Hematopoietic multipotent progenitor cell treated with erythropoietin and hydrocortisone succinate and interleukin-3 and kit ligand, for 15 days (in vitro differentiated cells): ENCODE measurements around the gene UBB.

Source experiments
- DNase-seq: peaks from one replicate; pipeline ENCODE4 v3.0.0-alpha.2; 2015; ENCODE audit warnings: low spot score

The UBB gene

DNA sequence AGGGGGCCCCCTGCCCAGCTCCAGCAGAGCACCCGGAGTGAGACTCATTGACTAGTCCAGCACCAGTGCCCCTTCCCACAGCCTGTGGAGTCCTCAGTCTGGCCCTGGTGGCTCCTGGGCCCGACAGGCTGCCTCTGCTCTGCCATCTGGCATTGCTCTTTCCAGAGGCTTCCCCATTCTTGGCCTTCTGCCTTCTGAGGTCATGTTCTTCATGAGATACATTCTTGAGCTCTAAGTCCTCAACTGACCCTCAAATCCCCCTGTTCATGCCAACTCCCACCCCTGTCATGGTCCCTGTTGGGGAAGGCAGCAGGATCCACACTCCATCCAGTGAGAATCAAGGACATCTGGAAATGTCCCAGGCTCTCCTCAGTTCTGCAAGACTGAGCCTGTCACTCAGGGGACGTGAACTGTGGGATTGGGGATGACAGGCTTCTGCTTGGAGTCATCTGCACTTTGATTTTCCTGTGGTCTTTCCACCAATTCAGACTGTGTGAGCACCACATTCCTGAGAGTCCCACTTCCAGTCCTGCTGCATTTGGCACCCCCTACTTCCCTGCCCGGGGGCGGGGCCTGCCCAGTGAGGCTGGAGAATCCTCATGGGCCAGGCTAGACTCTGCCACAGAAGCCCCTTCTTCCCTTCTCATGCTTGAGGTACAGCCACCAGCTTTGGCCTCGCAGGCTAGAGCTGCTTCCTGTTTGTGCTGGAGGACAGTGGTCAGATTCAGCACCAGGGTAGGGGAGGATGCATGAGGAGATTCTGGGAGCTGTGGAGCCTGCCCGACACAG is 37.2 kb downstream of the UBB start:
- no peak for DNase-seq

DNA sequence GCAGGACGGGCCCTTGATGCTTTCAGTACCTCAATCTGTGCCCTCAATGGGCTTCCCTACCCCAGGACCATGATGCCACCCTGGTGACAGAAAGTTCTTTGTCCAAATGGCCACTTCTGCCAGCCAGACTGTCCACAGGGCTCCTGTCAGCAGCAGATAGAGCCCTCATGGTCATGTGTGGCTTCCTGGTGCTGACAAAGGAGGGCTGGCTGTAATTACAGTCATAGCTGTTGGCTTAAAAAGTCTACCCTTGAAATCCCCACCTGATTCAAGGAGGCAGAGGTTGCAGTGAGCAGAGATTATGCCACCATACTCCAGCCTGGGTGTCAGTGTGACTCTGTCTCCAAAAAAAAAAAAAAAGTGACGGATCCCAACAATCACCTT is 37.8 kb downstream of the UBB start:
- DNase-seq = no peak

DNA sequence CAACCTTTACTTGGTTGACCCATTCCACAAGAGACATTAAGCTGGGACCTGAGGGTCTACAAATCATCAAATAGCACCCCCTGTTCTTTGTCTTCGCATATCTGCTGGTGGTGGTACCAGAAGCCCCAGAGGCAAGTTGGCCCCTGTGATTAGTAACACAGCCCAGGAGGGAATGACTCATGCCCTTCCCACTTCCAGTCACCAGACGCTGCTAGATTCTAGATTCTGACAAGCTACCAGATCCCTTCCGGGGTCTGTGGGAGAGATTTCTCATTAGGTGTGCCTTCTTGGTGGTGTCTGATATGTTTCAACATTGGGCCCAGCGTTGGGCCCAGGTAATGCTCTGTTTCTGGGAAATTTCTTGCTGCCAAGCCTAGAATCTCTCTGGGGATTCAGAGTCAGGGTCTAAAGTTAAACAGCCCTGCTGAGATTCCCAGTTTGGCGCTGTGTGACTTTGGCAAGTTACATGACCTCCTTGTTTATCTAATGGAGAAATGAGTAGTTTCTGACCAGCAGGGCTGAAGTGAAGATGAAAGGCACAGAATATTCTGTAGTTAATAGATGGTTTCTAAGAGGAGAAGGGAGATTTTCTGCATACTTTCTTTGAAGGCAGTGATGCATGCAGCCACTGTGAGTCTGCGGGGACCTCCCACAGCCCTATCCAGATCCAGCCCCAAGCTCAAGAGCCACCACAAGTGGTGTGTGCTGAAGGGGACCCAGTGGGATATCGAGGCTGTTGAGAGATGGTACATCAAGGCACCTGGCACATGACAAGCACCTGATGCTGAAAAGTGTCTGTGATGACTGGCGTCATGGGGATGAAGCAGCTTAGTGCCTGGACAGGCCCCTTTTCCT is 38.4 kb downstream of the UBB start:
- DNase-seq = peak; percentile 53

DNA sequence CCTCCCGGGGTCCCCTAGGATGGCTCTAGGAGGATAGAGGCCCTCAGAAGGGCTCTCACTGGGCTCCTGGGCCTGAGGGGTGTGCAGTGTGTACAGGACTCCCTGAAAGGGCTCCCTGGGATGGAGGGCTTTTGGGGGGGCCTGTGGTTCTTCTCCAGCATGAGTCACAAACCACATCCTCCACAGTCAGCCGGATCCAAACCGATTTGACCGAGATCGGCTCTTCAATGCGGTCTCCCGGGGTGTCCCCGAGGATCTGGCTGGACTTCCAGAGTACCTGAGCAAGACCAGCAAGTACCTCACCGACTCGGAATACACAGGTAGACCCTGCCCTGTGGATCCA is 39.0 kb downstream of the UBB start:
- no peak for DNase-seq

DNA sequence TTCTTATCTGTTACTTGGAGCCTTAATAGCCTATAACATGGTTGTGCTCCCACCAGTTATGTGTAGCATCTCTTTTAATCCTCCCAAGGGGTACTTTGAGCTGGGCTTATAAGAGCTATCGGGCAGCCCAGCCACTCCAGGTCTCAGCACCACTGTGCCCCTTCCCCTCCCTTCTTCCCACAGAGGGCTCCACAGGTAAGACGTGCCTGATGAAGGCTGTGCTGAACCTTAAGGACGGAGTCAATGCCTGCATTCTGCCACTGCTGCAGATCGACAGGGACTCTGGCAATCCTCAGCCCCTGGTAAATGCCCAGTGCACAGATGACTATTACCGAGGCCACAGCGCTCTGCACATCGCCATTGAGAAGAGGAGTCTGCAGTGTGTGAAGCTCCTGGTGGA is 41.5 kb downstream of the UBB start:
- no peak for DNase-seq

DNA sequence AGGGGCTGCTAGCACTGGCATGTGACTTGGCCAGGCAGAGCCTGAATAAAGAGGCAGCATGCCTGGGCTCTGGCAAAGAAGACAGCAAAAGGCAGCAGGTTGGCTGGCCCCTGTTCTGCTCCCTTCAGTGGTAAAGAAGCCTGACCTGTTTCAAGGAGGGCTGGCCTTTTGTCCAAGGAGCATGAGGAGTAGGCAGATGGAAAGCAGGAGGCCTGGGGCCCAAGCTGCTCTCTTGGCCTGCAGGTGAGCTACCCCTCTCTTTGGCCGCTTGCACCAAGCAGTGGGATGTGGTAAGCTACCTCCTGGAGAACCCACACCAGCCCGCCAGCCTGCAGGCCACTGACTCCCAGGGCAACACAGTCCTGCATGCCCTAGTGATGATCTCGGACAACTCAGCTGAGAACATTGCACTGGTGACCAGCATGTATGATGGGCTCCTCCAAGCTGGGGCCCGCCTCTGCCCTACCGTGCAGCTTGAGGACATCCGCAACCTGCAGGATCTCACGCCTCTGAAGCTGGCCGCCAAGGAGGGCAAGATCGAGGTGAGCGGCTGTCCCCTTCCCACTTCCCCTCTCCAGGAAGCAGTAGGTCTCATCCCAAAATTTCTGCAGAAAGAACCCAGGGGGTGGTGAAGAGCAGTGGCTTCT is 42.5 kb downstream of the UBB start:
- DNase-seq = no peak

DNA sequence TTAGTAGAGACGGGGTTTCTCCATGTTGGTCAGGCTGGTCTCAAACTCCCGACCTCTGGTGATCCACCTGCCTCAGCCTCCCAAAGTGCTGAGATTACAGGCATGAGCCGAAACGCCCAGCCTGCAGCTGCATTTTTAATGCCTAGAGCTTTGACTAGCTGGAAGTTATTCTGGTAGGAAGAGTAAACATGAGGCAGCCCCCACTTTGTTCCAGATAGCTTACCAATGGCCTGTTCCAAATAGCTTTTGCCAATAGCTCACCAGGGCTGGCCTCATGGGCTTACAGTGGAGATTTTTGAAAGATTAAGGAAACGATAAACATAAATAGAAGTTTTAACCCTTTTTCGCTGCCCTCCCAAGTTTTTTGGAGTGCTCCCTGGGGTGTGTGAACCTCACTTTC is 44.3 kb downstream of the UBB start:
- no peak for DNase-seq

DNA sequence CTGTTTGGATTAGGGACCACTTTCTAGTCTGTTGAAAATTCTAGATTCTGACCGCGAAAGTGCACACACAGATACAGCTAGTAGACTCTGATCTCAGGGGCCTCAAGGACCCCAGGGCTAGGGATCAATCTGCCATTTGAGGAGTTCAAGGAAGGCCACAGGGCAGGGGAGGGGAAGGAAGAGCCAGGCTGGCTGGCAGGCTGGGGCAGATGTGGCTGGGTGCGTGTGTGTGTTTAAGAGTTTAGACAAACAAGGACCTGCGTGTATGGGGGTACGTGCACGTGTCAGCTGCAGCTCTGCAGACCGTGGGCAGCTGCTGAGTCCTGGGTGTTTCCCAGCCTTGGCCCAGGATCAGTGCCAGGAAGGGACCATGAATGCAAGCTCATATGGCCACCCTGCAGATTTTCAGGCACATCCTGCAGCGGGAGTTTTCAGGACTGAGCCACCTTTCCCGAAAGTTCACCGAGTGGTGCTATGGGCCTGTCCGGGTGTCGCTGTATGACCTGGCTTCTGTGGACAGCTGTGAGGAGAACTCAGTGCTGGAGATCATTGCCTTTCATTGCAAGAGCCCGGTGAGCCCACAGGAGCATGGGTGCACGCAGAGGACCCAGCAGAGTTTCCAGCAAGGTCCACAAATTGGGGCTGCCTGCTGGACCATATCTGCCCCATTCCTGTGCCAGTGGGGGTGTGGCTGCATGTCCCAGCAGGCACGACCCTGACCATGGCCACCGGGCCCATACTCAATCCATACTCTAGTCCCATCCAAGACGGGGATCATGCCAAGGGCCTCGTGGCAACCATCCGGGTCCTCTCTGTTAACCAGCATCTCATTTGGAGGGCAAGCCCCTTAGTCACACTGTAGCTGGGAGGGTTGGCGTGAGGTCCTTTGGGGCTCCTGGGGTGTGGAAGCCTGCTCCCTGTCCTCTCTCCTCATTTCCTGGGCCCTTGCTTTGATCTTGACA is 45.1 kb downstream of the UBB start:
- DNase-seq = no peak

DNA sequence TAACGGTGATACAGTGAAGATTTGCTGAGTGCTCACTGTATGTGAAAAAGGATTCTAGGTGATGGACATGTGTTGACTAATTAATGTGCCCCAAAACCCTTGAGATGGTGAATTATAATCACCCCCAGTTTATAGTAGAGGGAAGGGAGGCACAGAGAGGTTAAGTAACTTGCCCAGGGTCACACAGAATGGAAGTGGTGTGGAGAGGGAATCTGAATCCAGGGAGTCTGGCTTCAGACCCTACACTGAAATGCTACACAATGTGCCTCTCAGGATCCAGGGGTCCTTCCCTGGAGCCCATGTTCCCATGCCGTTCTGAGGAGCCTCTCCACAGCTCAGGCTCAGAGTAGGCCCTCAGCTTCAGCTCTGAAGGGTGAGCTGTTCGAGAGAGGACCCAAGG is 46.1 kb downstream of the UBB start:
- DNase-seq = no peak

DNA sequence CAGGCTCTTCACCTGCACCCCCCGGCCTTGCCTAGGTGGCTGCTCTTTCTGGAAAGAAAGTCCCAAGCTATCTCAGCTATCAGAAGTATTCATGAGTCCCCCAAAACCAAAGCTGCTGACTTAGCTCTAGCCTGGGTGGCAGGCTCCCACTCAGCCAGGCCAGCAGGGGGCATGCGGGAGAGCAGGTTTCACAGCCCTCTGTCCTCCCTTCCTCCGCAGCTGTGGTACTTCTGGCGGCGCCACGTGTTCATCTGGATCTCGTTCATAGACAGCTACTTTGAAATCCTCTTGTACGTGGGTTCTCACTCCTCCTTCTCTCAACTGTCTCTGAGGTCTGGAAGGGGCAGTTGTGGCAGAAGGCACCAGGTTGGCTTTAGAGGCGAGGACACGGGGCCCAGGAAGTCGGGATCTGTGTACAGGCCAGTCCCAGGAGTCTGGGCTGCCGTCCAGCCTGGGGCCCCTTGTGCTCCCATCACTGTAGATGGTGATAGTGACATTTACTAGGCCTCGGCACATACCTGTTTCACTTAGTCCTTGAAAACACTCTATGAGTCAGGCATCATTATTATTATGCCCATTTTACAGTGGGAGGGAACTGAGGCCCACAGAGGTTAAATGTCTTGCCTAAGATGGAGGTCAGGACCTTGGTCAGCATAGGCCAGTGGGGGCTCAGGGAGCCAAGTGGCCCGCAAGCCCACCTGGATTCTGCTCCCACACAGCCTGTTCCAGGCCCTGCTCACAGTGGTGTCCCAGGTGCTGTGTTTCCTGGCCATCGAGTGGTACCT is 47.4 kb downstream of the UBB start:
- DNase-seq = peak; percentile 64

DNA sequence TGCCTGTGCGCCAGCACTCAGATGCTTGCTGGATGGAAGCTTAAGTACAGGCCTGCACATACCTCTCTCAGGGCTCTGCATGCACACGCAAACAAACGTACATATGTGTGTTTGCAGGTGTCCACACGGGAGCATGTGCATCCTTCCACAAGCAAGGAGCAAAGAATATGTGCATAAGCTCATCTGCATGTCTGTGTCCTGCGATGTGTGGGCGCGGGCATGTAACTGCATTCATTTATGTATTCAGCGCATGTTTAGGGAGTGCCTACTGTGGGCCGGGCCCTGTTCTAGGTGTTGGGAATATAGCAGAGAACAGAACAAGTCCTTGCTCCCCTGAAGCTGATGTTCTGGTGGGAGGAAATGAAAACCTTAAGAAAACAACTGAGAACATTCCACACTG is 48.2 kb downstream of the UBB start:
- DNase-seq = no peak

DNA sequence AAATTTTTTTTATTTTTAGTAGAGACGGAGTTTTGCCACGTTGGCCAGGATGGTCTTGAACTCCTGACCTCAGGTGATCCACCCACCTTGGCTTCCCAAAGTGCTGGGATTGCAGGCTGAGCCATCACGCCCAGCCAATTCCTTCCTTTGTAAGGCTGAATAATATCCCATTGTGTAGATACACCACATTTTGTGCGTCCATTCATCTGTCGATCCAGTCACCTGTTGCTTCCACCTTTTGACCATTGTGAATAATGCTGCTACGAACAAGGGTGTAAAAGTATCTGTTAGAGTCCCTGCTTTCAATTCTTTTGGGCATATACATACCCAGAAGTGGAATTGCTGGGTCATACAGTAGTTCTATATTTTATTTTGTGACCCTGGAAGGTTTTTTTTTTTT is 49.8 kb downstream of the UBB start:
- no peak for DNase-seq

DNA sequence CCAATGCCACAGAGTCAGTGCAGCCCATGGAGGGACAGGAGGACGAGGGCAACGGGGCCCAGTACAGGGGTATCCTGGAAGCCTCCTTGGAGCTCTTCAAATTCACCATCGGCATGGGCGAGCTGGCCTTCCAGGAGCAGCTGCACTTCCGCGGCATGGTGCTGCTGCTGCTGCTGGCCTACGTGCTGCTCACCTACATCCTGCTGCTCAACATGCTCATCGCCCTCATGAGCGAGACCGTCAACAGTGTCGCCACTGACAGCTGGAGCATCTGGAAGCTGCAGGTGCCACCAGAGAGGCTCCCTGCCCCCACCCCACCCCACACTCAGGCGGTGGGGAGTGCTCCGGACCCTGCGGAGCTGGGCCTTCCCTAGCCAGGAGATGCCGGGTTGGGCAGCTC is 51.1 kb downstream of the UBB start:
- no peak for DNase-seq
